ENCODE measurements around the gene SF3B6.

The SF3B6 gene

DNA sequence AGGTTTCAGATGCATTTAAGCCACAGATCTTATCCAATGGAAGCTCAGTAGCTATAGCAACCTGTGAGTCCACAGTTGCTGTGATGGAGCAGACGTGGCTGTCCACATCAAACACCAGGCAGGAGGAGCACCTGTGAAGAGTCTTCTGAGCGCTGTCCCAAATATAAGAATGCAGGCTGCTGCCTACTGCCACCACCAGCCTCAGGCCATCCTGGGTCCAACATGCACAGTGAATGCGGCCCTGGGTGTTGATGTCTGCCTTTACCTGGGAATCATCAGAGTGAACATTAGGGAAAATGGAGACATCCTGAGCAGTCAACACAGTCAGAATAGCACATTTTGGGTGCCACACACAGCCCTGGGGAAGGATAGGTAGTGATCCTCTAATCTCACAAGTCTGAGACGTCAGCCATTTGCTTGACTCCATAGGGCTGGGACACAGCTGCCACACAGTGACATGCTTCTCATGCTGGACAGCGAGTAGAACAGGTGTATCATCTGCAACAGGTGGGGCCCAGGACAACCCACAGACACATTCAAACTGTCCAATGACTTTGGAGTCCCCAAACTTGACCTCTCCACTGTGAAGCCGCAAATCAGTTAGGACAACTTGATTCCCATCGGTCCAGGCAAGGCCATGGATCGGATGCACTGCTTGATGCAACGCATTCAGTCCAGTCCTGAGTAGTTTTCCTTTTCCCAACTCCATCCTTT, 37.2 kb downstream of the SF3B6 start:
- peak in 1 of 42 donors; percentile 16 for DNase-seq
- intact Hi-C loops (cut with DNase I) = no loop called here

DNA sequence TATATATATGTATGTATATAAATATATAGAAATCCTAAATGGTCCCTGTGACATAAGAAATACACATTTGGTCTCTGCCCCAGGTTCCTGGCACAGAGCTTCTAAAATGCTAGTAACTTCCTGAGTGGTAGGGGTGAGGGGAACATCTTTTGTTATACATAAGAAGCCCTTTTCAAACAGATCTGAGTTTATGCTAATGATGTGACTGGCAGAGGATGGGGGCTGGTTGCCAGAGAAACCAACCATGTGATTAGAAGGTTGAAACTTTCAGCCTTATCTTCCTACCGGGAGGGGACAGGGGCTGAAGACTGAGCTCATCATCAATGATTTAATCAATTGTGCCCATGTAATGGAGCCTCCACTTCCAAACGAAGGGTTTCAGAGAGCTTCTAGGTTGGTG, 49.9 kb downstream of the SF3B6 start:
- peak in 24 of 42 donors; percentile 28 to 78 (median 52) for DNase-seq
- intact Hi-C loops (cut with DNase I) = no loop called here

DNA sequence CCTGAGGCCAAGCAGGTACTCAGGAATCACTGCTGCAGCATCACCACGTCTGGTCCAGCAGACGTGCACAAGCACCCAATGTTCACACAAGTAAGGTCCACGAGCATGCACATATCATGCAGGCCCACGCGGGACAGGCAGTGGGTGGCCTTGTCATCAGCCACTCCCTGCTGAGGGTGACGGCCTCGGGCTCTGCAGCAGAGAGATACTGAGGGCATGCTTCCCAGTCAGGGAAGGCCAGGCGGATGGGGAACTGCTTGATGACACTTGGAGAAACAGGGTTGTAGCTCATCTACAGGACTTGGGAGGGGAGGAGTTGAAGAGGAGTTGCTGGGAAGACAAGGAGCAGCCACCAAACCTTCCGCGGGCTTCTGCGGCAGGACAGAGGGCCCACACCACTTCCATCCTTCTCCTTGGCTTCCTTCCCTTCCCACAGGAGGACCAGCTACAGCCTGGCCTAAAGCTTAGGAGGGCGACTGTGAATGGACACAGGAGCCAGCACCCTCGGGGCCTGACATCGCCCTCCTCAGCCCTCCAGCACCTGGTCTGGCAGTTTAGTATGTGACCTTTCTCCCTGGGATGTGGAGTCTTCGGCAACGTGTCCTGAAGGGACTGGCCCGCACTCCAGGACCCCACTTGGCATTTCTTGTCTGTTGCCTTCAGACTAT, 51.0 kb downstream of the SF3B6 start:
- intact Hi-C loops (cut with DNase I) = no loop called here
- DNase-seq = peak in 2 of 42 donors; percentile 25 to 37

DNA sequence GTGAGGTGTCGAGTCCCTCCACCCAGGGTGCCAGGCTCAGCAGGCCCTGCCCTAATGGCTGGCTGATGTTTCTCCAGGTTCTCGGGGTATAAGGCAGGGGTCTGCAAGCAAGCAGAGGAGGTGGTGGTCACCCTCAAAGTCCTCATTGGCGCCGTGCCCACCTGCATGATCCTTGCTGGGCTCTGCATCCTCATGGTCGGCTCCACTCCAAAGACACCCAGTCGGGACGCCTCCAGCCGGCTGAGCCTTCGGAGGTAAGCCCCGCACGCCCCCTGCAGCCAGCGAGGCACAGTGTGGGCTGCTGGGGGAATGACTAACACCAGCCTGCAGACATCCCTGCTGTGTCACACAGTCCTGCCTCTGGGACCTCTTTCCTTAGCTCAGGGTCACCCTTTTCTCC, 52.1 kb downstream of the SF3B6 start:
- intact Hi-C loops (cut with DNase I) = no loop called here
- peak in 36 of 42 donors; percentile 15 to 85 (median 56) for DNase-seq

DNA sequence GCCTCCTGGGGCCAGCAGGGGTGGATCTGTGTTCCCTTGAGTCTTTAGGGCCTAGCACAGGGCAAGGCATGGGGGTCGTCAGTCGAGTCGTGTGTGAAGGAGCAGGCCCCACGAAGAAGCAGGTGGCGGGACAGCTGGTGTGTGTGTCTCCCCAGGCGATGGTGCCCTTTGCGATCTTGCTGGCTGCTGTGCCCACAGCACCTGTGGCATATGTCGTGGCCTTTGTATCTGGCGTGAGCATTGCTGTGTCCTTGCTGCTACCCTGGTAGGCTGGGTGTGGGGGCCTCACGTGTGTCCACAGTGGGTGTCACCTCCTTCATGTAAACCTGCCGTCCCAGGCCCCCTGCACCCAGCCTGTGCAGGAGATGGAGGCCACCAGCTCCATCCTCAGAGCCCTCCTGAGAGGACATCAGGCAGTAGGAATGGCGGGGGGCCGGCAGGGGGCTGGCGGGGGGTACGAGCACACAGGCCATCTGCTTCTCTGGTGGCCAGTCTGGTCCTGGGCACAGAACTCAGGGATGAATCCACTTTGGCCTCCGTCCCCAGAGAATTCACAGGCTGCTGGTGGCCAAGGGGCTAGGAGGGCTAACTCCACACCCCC, 53.1 kb downstream of the SF3B6 start:
- DNase-seq = no peak
- intact Hi-C loops (cut with DNase I) = no loop called here

DNA sequence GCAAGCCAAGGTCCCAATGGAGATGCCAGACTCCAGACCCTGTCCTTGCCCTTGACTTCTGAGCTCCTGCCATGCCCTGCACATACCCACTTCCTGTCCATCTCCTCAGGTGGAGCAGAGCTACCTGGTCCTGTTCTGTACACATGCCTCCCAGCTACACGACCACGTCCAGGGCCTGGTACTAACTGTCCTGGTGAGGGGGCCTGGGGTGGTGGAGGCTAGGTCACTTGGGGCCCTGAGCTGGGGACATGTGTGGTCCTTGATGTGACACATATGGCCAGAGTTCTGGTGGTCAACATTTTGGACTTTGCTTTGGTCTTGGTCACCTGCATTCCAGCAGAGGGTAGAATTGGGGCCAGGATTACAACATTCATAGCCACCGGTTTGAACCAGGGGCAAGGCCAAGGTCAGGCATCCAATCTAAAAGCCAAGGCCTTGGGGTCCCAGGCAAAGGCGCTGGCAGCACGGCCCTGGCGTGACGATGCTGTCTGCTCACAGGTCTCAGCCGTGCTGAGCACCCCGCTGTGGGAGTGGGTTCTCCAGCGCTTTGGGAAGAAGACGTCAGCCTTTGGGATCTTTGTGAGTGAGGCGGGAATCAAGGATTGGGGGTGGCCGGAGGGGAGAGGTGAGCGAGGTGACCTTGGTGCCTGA, 53.7 kb downstream of the SF3B6 start:
- no peak for DNase-seq
- intact Hi-C loops (cut with DNase I) = no loop called here

DNA sequence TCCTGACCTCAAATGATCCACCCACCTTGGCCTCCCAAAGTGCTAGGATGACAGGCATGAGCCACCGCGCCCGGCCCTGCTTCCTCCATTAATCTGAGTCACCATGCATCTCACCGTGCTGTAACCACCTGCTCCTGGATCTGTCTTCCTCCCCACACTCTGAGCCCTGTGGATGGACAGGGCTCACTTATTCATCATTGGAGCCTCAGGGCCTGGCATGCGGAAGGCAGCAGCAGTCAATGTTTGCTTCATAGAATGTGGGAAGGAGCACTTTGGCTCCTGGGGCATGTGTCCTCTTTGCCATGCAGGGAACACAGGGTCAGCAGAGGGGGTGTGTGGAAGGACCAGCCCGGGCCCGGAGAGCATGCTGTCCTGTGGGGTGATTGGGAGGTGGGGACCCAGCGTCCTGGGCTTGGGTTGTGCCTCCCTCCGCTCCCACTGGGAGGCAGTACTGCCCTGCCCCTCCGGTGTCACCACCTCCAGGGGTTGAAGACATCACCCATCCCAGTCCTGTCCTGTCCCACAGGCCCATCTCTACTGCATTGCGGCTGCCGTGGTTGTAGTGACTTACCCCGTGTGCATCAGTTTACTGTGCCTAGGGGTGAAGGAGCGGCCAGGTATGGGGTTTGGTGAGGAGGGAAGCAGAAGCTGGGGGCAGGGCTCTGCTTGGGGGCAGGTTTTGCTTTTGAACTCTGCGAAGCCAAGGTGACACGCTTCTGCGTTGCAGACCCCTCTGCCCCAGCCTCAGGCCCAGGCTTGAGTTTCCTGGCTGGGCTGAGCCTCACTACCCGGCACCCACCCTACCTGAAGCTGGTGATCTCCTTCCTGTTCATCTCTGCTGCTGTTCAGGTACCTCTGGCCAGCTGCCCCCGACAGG, 54.8 kb downstream of the SF3B6 start:
- DNase-seq = peak in 2 of 42 donors; percentile 18 to 29
- intact Hi-C loops (cut with DNase I) = no loop called here

DNA sequence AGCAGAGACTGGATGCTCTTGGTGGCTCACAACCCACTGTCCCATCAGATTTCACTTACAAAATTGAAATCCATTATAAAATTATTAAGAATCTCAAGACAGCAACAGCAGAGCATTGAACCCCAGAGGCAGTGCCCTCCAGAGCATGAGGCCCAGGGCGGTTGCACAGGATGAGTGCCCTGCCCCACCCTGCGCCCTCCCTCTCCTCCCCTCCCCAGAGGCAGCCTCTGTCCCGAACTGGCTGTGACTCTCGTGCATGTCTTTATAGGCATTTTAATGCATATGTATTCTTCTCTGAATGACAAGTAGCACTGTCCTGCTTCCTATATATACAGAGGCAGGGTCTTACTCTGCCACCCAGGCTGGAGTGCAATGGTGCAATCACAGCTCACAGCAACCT, 55.9 kb downstream of the SF3B6 start:
- intact Hi-C loops (cut with DNase I) = no loop called here
- peak in 1 of 42 donors; percentile 16 for DNase-seq

DNA sequence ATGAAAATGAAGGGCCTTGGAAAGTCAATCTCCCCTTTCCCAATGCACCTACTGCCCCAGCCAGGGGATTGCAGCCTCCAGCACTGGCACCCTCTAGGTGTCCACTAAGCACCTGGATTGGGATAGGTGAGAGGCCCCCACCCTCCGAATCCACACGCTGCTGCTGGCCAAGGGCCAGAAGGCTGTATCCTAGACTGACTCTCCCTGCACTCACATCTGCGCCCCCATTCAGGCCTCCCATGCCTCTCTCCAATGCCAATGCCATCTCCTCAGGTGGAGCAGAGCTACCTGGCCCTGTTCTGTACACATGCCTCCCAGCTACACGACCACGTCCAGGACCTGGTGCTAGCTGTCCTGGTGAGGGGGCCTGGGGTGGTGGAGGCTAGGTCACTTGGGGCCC, 56.4 kb downstream of the SF3B6 start:
- intact Hi-C loops (cut with DNase I) = no loop called here
- DNase-seq = peak in 1 of 42 donors; percentile 31

DNA sequence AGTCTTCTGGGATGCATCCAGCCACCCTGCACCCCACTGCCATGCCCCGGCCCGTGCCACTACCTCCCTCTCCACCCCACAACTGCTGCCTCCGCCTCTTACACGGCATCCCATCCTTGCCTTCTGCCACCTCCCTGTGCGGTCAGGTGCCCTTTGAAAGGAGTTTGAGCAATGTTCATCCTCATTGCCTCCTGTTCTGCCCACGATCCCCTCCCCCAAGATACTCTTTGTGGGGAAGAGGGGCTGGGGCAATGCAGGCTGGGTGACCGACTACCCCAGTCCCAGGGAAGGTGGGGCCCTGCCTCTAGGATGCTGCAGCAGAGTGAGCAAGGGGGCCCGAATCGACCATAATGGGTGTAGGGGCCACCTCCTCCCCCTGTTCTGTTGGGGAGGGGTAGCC, 57.9 kb downstream of the SF3B6 start:
- intact Hi-C loops (cut with DNase I) = no loop called here
- no peak for DNase-seq

DNA sequence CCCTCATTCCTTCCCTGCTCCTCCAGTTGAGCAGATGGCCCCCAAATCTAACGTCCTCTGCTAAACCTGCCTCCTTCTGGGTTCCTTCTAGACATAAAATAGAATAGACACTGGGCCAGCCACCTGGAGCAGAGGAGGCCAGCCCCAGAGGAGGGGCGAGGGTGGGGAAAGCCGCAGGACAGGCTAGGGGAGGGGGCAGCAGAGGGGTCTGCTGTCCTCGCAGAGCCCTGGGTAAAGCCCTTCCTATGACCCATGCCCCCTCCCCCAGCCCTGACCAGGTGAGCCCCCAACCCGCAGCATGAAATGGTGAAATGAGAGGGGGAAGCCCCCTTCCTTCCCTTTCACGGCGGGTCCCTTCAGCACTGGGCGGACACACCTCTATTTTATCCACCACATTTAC, 58.4 kb downstream of the SF3B6 start:
- intact Hi-C loops (cut with DNase I) = no loop called here
- no peak for DNase-seq

Data from head of caudate nucleus (tissue), 42 donors.